Stimulated activated CD8-positive, alpha-beta memory T cell treated with anti-CD3 and anti-CD28 coated beads, Interleukin-2, amount 100 ng/mL, for 48 hours (primary cell): ENCODE results near the gene POMT1.
"Not testable (repeated sequence)": the region's sequence is repeated elsewhere in the genome, so short reads cannot be mapped to it uniquely, and the experiment has no call there.

Experiments used
- DNase-seq, 2 donors: peaks; one replicate each; pipeline ENCODE4 v3.0.0-alpha.2; 2020; ENCODE audit warnings: low read depth in 2 of 2

POMT1 gene

GRCh38 chr9:131525643-131526565 is 23.2 kb downstream of the POMT1 start:
- DNase-seq: no peak

- no peak for DNase-seq
Observed at GRCh38 chr9:131528186-131528585, 25.5 kb downstream of the POMT1 start.

GRCh38 chr9:131528886-131529505 is 26.3 kb downstream of the POMT1 start:
- no peak for DNase-seq

GRCh38 chr9:131529597-131530545 is 27.2 kb downstream of the POMT1 start:
- DNase-seq: no peak

- DNase-seq: no peak
Observed at GRCh38 chr9:131530546-131530919, 27.8 kb downstream of the POMT1 start.

GRCh38 chr9:131530920-131531832 is 28.5 kb downstream of the POMT1 start, which contains the start of gene UCK1:
Gene UCK1 (minus strand): TSS chr9:131531263. CDS start chr9:131531174, 89 bp downstream.
- DNase-seq: peak; percentile 61 to 72

- DNase-seq: no peak
Observed at GRCh38 chr9:131534721-131535237, 32.1 kb downstream of the POMT1 start.

- DNase-seq: no peak
Observed at GRCh38 chr9:131537946-131538345, 35.2 kb downstream of the POMT1 start.

GRCh38 chr9:131539223-131539923 is 36.7 kb downstream of the POMT1 start:
- DNase-seq: no peak

- no peak for DNase-seq
Observed at GRCh38 chr9:131543141-131543540, 40.4 kb downstream of the POMT1 start.

- DNase-seq: no peak
Observed at GRCh38 chr9:131545003-131545785, 42.5 kb downstream of the POMT1 start, which contains the start of gene PRRT1B. Gene PRRT1B (plus strand): TSS chr9:131545523. CDS start chr9:131545616, 93 bp downstream.

- DNase-seq: no peak
Observed at GRCh38 chr9:131545786-131546335, 43.1 kb downstream of the POMT1 start.

- DNase-seq: no peak
Observed at GRCh38 chr9:131546336-131547084, 43.8 kb downstream of the POMT1 start.

- not testable (repeated sequence) for DNase-seq
Observed at GRCh38 chr9:131549186-131549585, 46.5 kb downstream of the POMT1 start.

GRCh38 chr9:131550465-131550864 is 47.7 kb downstream of the POMT1 start:
- not testable (repeated sequence) for DNase-seq

- no peak for DNase-seq
Observed at GRCh38 chr9:131552030-131552429, 49.3 kb downstream of the POMT1 start.

GRCh38 chr9:131554087-131554842 is 51.5 kb downstream of the POMT1 start:
- no peak for DNase-seq
